Measurements from ENCODE around the gene FAAP100. TPM values are rescaled to one million over a fixed set of nuclear protein-coding genes. Genes with fewer than 3 reads are reported as not detected.

The FAAP100 gene
- total RNA-seq, 6 experiments from 2014 or later: 13.1 to 17.1 (median 15.2) TPM

DNA sequence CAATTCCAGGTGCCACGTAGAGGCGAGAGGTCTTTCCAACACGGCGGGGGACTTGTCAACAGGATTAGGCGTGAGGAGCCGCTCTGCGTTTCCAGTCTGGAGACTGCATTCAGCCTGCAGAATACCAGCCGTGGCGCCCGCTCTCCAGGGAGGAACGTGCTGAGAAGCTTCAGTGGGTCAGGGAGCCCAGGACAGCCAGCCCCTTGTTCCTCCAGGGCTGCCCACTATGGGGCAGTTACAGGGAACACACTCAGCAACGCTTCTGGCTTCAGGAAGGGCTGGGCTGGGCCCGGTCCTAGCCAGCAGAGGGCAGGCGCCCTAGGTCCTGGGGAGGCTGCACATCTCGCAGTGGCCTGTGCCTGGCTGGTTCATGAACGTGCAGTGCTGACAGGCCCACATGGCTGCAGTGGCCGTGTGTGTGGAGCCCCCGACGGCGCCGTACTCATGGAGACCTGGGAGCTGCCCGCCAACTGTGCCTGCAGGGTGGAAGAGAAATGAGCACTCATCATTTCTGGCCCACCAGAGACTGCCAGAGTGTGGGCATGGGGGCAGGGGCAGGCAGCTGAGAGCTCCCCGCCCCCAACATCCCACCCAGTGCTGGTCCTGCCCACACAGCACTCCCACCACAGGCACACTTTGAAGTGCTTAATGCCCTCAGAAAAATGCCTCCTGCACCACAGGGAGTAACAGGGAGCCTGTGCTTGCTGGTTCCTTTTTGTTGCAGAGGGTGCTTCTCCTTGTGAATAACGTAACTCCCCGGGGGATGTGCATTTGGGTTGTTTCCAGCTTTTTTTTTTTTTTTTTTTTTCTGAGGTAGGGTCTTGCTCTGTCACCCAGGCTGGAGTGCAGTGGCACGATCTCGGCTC, 7.0 kb upstream of the FAAP100 start:
- no peaks in the 10 kb centered on the region for H3K27me3 ChIP-seq
- 70% methylated on average over 6 of the region's 27 CpGs for WGBS (ENCODE audit: insufficient coverage, low coverage, low lambda C conversion rate, missing lambda C conversion rate)
- DNase-seq (no peak), ATAC-seq (peak in 3 of 4 donors; percentile 21 to 37 (median 36))
- H3K27ac ChIP-seq: no peak overlapping the region
- no peak for TF ChIP-seq POLR2A (IDR thresholded peaks at IDR 0.05)
- TF ChIP-seq, protein P1, sequence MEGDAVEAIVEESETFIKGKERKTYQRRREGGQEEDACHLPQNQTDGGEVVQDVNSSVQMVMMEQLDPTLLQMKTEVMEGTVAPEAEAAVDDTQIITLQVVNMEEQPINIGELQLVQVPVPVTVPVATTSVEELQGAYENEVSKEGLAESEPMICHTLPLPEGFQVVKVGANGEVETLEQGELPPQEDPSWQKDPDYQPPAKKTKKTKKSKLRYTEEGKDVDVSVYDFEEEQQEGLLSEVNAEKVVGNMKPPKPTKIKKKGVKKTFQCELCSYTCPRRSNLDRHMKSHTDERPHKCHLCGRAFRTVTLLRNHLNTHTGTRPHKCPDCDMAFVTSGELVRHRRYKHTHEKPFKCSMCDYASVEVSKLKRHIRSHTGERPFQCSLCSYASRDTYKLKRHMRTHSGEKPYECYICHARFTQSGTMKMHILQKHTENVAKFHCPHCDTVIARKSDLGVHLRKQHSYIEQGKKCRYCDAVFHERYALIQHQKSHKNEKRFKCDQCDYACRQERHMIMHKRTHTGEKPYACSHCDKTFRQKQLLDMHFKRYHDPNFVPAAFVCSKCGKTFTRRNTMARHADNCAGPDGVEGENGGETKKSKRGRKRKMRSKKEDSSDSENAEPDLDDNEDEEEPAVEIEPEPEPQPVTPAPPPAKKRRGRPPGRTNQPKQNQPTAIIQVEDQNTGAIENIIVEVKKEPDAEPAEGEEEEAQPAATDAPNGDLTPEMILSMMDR (IDR thresholded peaks at IDR 0.05): peak in 1 of 4 donors; percentile 16
- no peak overlapping the region for H3K4me3 ChIP-seq
- peaks cover 0 to 51% (median 24%) of the 10 kb centered on the region in 4 donors for H3K36me3 ChIP-seq
- intact Hi-C loops (cut with DNase I): no loop called here
- H3K4me1 ChIP-seq: no peaks in the 10 kb centered on the region
- H3K9me3 ChIP-seq: no peaks in the 10 kb centered on the region

DNA sequence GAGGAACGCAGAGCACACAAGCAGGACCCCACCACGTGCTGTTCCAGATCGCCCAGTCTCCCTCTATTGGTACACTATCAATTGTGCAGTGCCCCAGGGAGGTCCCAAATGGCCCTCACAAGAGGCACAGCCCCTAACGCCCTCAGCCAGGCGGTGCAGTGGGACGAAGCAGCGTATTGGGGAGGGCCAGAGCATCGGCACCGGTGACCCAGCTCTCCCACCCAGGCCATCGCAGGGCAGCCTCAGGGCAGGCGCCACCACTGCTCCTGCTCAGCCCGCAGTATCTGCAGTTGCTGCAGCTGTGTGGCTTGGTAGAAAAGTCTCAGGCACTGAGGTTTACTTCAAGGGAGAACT, 5.9 kb upstream of the FAAP100 start:
- no CpG with 5 or more reads among the region's 12 CpGs for WGBS (ENCODE audit: insufficient coverage, low coverage, low lambda C conversion rate, missing lambda C conversion rate)
- ATAC-seq: peak in 1 of 4 donors; percentile 6
- peaks cover 0 to 9% (median 3%) of the 10 kb centered on the region in 4 donors for H3K4me1 ChIP-seq
- H3K27ac ChIP-seq: no peak overlapping the region
- no peak for TF ChIP-seq POLR2A (IDR thresholded peaks at IDR 0.05)
- TF ChIP-seq, protein P1 (IDR thresholded peaks at IDR 0.05): no peak
- H3K9me3 ChIP-seq: no peaks in the 10 kb centered on the region
- DNase-seq: no peak
- intact Hi-C loops (cut with DNase I): no loop called here
- peaks cover 0 to 43% (median 20%) of the 10 kb centered on the region in 4 donors for H3K36me3 ChIP-seq
- no peak overlapping the region for H3K4me3 ChIP-seq
- H3K27me3 ChIP-seq: no peaks in the 10 kb centered on the region

DNA sequence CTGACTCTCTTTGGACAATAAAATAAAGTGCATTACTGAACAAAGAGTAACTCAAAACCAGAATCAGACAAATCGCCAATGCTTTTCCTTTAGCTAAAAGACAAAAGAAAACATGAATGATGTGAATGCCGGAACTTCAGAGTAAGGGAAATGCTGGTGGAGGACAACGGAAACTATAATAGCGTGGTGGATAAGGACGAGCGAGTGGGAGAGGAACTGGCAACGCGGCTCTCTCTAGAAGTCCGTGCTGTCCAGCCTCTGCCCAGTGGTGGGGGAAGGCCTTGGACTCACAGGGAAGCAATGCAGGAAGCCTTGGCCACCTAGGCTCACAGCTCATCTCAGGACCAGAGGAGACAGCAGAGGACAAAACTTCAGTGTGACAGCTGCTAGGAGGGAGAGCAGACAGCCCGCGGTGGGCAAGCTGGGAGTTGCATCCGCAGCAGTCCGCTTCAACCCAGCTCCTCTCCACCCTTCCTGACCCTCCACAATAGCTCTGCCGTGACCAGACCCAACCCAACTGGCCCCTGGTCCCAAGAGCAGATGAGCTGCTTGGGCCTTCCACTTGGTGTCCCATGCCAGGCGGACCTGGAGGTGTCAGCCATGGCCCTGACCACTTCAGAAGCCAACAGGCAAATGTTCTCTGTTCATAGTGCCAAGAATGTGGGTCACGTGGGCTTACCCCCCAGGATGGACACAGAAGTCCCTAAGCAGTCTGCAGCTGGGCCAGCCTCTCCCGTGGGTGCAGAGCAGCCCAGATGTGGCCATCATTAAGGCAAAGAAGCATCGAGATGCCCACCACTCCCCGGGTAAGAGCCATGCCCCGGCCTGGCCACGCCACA, 5.3 kb upstream of the FAAP100 start:
- TF ChIP-seq, protein P1 (IDR thresholded peaks at IDR 0.05): no peak
- TF ChIP-seq POLR2A (IDR thresholded peaks at IDR 0.05): no peak
- 89% methylated on average over 7 of the region's 21 CpGs for WGBS (ENCODE audit: insufficient coverage, low coverage, low lambda C conversion rate, missing lambda C conversion rate)
- Histone ChIP-seq H3K27ac (no peak overlapping the region), H3K36me3 (peaks cover 0 to 37% (median 20%) of the 10 kb centered on the region in 4 donors), H3K27me3 (no peaks in the 10 kb centered on the region), H3K4me1 (peaks cover 0 to 11% (median 4%) of the 10 kb centered on the region in 4 donors), H3K4me3 (no peak overlapping the region), H3K9me3 (no peaks in the 10 kb centered on the region)
- ATAC-seq (no peak), DNase-seq (no peak)
- intact Hi-C loops (cut with DNase I): no loop called here

DNA sequence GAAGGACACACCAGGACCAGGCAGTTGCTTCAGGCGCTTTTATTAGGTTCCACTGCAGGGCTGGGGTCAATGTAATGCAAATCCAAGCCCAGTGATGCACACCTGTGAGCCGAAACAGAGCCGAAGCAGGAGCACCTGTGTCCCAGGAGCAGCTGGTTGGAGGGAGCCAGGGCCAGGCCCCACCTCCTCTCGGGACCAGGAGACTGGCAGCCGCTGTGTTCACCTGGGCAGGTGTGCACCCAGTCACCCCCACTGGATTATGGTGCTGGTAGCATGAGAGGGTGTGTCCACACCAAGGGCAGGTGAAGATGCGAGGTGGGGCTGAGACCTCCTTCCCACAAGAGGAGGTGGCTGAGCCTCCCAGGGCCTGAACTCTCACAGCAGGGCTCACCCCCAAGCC, 4.7 kb upstream of the FAAP100 start:
- peaks cover 0 to 11% (median 4%) of the 10 kb centered on the region in 4 donors for H3K4me1 ChIP-seq
- peaks cover 0 to 33% (median 19%) of the 10 kb centered on the region in 4 donors for H3K36me3 ChIP-seq
- intact Hi-C loops (cut with DNase I): no loop called here
- no CpG with 5 or more reads among the region's 6 CpGs for WGBS (ENCODE audit: insufficient coverage, low coverage, low lambda C conversion rate, missing lambda C conversion rate)
- ATAC-seq: no peak
- no peak overlapping the region for H3K27ac ChIP-seq
- no peaks in the 10 kb centered on the region for H3K27me3 ChIP-seq
- no peak overlapping the region for H3K4me3 ChIP-seq
- H3K9me3 ChIP-seq: no peaks in the 10 kb centered on the region
- no peak for DNase-seq
- TF ChIP-seq POLR2A (IDR thresholded peaks at IDR 0.05): no peak
- TF ChIP-seq, protein P1 (IDR thresholded peaks at IDR 0.05): no peak

Measured in right lobe of liver (tissue), 6 donors.